Panc1 (cell line): ENCODE results near the gene HHEX. TPM values are rescaled to one million over a fixed set of nuclear protein-coding genes. Genes with fewer than 3 reads are reported as not detected.

ENCODE experiments used
- ATAC-seq: fragments of 200-7000 bp; cut with Tn5 transposase; 2 replicates; pipeline ENCODE4 v1.9.1; 2020; ENCODE audit warnings: mild to moderate bottlenecking, moderate library complexity
- BruUV-seq: library from RNA; stranded (reverse); fragments of 400-500 nt; replicated peaks from 2 replicates; lab custom pipeline; 2021; lab: Mats Ljungman, UMichigan
- CTCF ChIA-PET: fragments of 300-600 bp; sonication (Branson Sonifier 250); formaldehyde crosslinking; loops from one replicate; lab custom pipeline; 2022; ENCODE audit warnings: antibody characterized with exemption; lab: Charles Lee
- POLR2A ChIA-PET: fragments of 300-600 bp; sonication (Branson Sonifier 250); formaldehyde crosslinking; loops from one replicate; lab custom pipeline; 2022; ENCODE audit warnings: antibody characterized with exemption; lab: Charles Lee
- DNase-seq: peaks from one replicate; pipeline ENCODE4 v3.0.0-alpha.2; 2010; ENCODE audit warnings: low read depth, low spot score
- H3K27ac ChIP-seq: 2 replicates; pipeline ENCODE4 v1.5.1; 2011; ENCODE audit warnings: mild to moderate bottlenecking, low read length, inconsistent platforms
- H3K27me3 ChIP-seq: fragments of 200-500 bp; sonication (Bioruptor generic); 2 replicates; pipeline ENCODE4 v1.6.0; 2014; ENCODE audit warnings: low read length, inconsistent platforms; ENCODE audit not compliant: control insufficient read depth, insufficient read depth
- H3K36me3 ChIP-seq: fragments of 200-500 bp; sonication (Bioruptor generic); 2 replicates; pipeline ENCODE4 v1.5.1; 2014; ENCODE audit warnings: inconsistent platforms, mild to moderate bottlenecking, low read length, moderate library complexity; ENCODE audit not compliant: control insufficient read depth, insufficient read depth
- H3K4me1 ChIP-seq: 2 replicates; pipeline ENCODE4 v1.5.1; 2011; ENCODE audit warnings: inconsistent platforms, mild to moderate bottlenecking, low read length, moderate library complexity; ENCODE audit not compliant: control insufficient read depth, insufficient read depth
- H3K4me3 ChIP-seq, 2 experiments: 2 replicates each; pipeline ENCODE4 v1.5.1; 2011 to 2012; ENCODE audit warnings: low read depth in 2 of 2, low read length in 2 of 2, mild to moderate bottlenecking in 2 of 2, inconsistent platforms in 1 of 2, moderate library complexity in 1 of 2
- H3K9me3 ChIP-seq: fragments of 200-500 bp; sonication (Bioruptor generic); 2 replicates; pipeline ENCODE4 v1.5.1; 2014; ENCODE audit warnings: low read depth, mild to moderate bottlenecking, inconsistent platforms, low read length, moderate library complexity; ENCODE audit not compliant: control insufficient read depth, insufficient read depth
- CTCF ChIP-seq: fragments of 450-650 bp; IDR thresholded peaks from 2 replicates; pipeline ENCODE4 v1.5.1; 2017; ENCODE audit warnings: mild to moderate bottlenecking
- POLR2AphosphoS5 ChIP-seq: IDR thresholded peaks from 2 replicates; pipeline ENCODE4 v1.6.1; 2012; ENCODE audit warnings: mild to moderate bottlenecking, low read depth, low read length, moderate library complexity
- REST ChIP-seq, 2 experiments: IDR thresholded peaks; 2 replicates each; pipeline ENCODE4 v1.6.1; 2011 to 2012; ENCODE audit warnings: low read depth in 2 of 2, control low read depth in 1 of 2, low read length in 1 of 2, mild to moderate bottlenecking in 1 of 2, moderate library complexity in 1 of 2; ENCODE audit not compliant: insufficient read depth in 1 of 2
- SIN3A ChIP-seq: IDR thresholded peaks from 2 replicates; pipeline ENCODE4 v1.6.1; 2012; ENCODE audit warnings: low read depth, mild to moderate bottlenecking, low read length, moderate library complexity, borderline replicate concordance; ENCODE audit not compliant: insufficient read depth
- TCF7L2 ChIP-seq: IDR thresholded peaks from 2 replicates; pipeline ENCODE4 v1.6.1; 2011; ENCODE audit warnings: mild to moderate bottlenecking, low read depth, low read length, inconsistent platforms
- in situ Hi-C: cut with HindIII; loops from 2 replicates; pipeline ENCODE4 v1.10.0; 2016; ENCODE audit warnings: low sequenced_read_pairs, low pct_unique_long_range_greater_than_20kb
- intact Hi-C: fragments of 100-400 bp; cut with micrococcal nuclease; formaldehyde crosslinking; loops from one replicate; pipeline ENCODE4 v1.10.0; 2022; ENCODE audit not compliant: unreplicated experiment
- total RNA-seq: library from RNA; stranded (reverse); gene quantifications from one replicate; pipeline ENCODE4 v1.2.1, GENCODE V29; 2021; ENCODE audit not compliant: unreplicated experiment

The HHEX gene
- total RNA-seq, 1 experiment from 2014 or later, result 10.1 TPM

GRCh38 chr10:92699193-92699517 lies 9.4 kb downstream of the HHEX start:
- CTCF ChIA-PET, result interaction anchor here (0.7 kb wide), 1 partner anchor 216 kb away, joined by 10 read pairs; no protein-coding TSS in a partner anchor
- H3K4me1 ChIP-seq, result peaks cover 10% of the 10 kb centered on the region
- H3K27ac ChIP-seq, result peak overlapping the region; percentile 63
- no peak for DNase-seq
- no peaks in the 10 kb centered on the region; the same call in 1 of the 2 replicates for H3K36me3 ChIP-seq
- peak overlapping the region; percentile 34 to 65 for H3K4me3 ChIP-seq
- POLR2A ChIA-PET, result interaction anchor here (0.7 kb wide), 2 partner anchors 8 to 259 kb away, joined by 9 to 13 read pairs; no protein-coding TSS in a partner anchor
- BruUV-seq, result no TSS peak
- H3K9me3 ChIP-seq, result no peaks in the 10 kb centered on the region
- TF ChIP-seq CTCF (no peak), POLR2AphosphoS5 (no peak), TCF7L2 (no peak), SIN3A (no peak), REST (IDR thresholded peaks at IDR 0.05; ENCODE audit: insufficient read depth in 1 of 2, low read depth in 2 of 2, low read length in 1 of 2) (no peak)
- in situ Hi-C loops (no loop called here), intact Hi-C loops (no loop called here)
- H3K27me3 ChIP-seq, result no peaks in the 10 kb centered on the region
- peak; percentile 59 for ATAC-seq

- in situ Hi-C loops, result no loop called here
- POLR2A ChIA-PET, result interaction anchor here (0.6 to 0.7 kb wide), 3 partner anchors 9 to 260 kb away, joined by 5 to 13 read pairs (median 9); no protein-coding TSS in a partner anchor
- Histone ChIP-seq H3K36me3 (no peaks in the 10 kb centered on the region; the same call in 1 of the 2 replicates), H3K4me3 (peak overlapping the region; percentile 34 to 65), H3K27ac (peak overlapping the region; percentile 63), H3K9me3 (no peaks in the 10 kb centered on the region), H3K27me3 (no peaks in the 10 kb centered on the region), H3K4me1 (peaks cover 10% of the 10 kb centered on the region)
- intact Hi-C loops, result no loop called here
- CTCF ChIA-PET, result interaction anchor here (0.7 kb wide), 1 partner anchor 215 kb away, joined by 10 read pairs; no protein-coding TSS in a partner anchor
- DNase-seq (no peak), ATAC-seq (peak; percentile 75)
- TF ChIP-seq CTCF, result no peak
- TF ChIP-seq POLR2AphosphoS5, result no peak
- no peak for TF ChIP-seq SIN3A
- TF ChIP-seq TCF7L2, result peak; percentile 81
- TF ChIP-seq REST (IDR thresholded peaks at IDR 0.05; ENCODE audit: insufficient read depth in 1 of 2, low read depth in 2 of 2, low read length in 1 of 2), result no peak
- no TSS peak for BruUV-seq
Measured at GRCh38 chr10:92699518-92700381, 10.0 kb downstream of the HHEX start.
